Heart left ventricle (tissue), 13 donors: ENCODE measurements around the gene MRPS34.

Source experiments
- CTCF ChIP-seq, 12 donors: fragments of 200-600 bp; sonication (generic) in 4 of 12; IDR thresholded peaks; one replicate each; pipeline versions ENCODE4 v1.5.0 to v1.8.0; 2018 to 2022; ENCODE audit warnings: antibody characterized with exemption in 12 of 12, mild to moderate bottlenecking in 5 of 12
- POLR2A ChIP-seq, 2 donors: fragments of 450-650 bp; IDR thresholded peaks; one replicate each; pipeline ENCODE4 v1.6.1; 2017; ENCODE audit warnings: antibody characterized with exemption in 2 of 2, mild to moderate bottlenecking in 2 of 2, moderate library complexity in 2 of 2
- donor health status: ischemic (EF 13 %, LVEDD 7.1; RV severe dilation, severe dysfunction).
- donor health status: DM: no; HTN: yes; CAD: no.
- donor health status: DM: no; HTN: no; CAD: no.
- donor health status: ischemic (EF 25% LVEDD 6.9; RV normal size, moderate dysfunction).
- donor health status: ischemic (EF 25% LVEDD 5.7; RV mildly dilated, moderate dysfunction).
- donor health status: ischemic (EF 35%, LVEDD 5.7; RV mildly dilated, moderate dysfunction).
- donor health status: nonischemic (EF 11% LVEDD 7.7; RV severe dilation, severe dysfunction).
- donor health status: DM: yes; HTN: yes; CAD: no.
- donor health status: PGD.
- donor health status: ischemic (EF 29% LVEDD 5.4; RV normal size, mild dysfunction).
- donor health status: nonischemic (EF 23%, LVEDD 6.1; RV moderate dilation, normal function).

DNA sequence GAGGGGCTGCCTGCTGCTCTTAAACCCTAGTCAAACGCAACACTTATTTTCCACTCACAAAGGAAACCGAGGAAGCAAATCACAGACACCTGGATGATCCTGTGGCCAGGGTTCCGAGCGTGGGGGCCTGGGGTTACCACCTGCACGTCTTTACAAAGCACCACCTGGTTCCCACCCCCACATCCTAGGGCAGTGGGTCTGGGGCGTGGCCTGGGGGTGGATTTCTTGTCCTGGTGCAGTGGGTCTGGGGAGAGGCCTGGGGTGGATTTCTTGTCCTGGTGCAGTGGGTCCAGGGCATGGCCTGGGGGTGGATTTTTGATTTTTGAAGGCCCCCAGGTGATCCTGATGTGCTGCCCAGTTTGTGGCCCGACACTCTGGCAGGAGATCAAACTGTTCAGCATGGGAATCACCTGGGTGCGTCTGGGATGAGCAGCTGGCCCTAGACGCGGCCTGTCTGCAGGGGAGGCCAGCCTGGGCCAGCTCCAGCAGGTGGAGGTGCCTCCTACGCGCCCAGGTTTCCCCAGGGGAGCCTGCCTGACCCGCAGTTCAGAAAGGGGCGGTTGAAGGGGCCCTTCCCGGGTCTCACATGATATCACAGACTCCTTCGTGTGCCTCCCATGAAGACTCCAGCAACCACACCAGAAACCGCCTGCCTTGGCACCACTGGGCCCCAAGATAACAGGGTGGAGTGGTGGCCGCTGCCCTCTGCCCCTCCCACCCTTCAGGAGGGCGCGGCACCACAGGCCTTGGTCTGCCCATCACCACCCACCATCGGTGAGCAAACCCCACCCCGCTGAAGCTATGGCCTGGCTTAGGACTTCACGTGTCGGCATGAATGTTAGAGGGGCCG lies 47.4 kb upstream of the MRPS34 start:
- no peak for TF ChIP-seq POLR2A (IDR thresholded peaks at IDR 0.05)
- no peak for TF ChIP-seq CTCF (IDR thresholded peaks at IDR 0.05)
